ENCODE data around the gene PHAF1. TPM values are rescaled to one million over a fixed set of nuclear protein-coding genes. Genes with fewer than 3 reads are reported as not detected.
A peak's percentile ranks its signal among the peaks of the same experiment; 100 is the strongest.

The PHAF1 gene
- total and polyA plus RNA-seq, 12 donors, result 7.1 to 12.7 (median 11.5) TPM

GRCh38 chr16:67104845-67105244 lies 4.9 kb upstream of the PHAF1 start:
- DNase-seq, result no peak
- no peaks in the 10 kb centered on the region for H3K27me3 ChIP-seq
- peaks cover 0 to 18% (median 5%) of the 10 kb centered on the region in 9 donors for H3K36me3 ChIP-seq
- 88 to 91% methylated on average over 6 of the region's 6 CpGs for WGBS, 2 donors
- no peak for TF ChIP-seq CTCF (IDR thresholded peaks at IDR 0.05)
- no peak overlapping the region for H3K4me3 ChIP-seq
- intact Hi-C loops (cut with DNase I), result loop anchor here in 2 of 10 donors (5.0 kb wide), 2 partner anchors 73 to 128 kb away; no protein-coding TSS in a partner anchor
- no peaks in the 10 kb centered on the region for H3K9me3 ChIP-seq
- H3K4me1 ChIP-seq, result peaks cover 0 to 33% (median 12%) of the 10 kb centered on the region in 9 donors
- H3K27ac ChIP-seq, result peak overlapping the region in 1 of 10 donors; percentile 65
- no peak for ATAC-seq

GRCh38 chr16:67105246-67105645 lies 4.5 kb upstream of the PHAF1 start:
- ATAC-seq, result no peak
- 71 to 72% methylated on average over 2 of the region's 2 CpGs for WGBS, 2 donors
- intact Hi-C loops (cut with DNase I), result loop anchor here in 2 of 10 donors (5.0 kb wide), 2 partner anchors 73 to 128 kb away; no protein-coding TSS in a partner anchor

GRCh38 chr16:67105881-67106280 lies 3.9 kb upstream of the PHAF1 start:
- intact Hi-C loops (cut with DNase I), result loop anchor here in 2 of 10 donors (2.0 to 5.0 kb wide), 3 partner anchors 49 to 129 kb away; no protein-coding TSS in a partner anchor
- 35 to 40% methylated on average over 5 of the region's 5 CpGs for WGBS, 2 donors
- H3K27ac ChIP-seq, result peak overlapping the region in 1 of 10 donors; percentile 65
- H3K27me3 ChIP-seq, result no peaks in the 10 kb centered on the region
- no peak for DNase-seq
- H3K9me3 ChIP-seq, result no peaks in the 10 kb centered on the region
- H3K4me3 ChIP-seq, result no peak overlapping the region
- no peak for ATAC-seq
- H3K36me3 ChIP-seq, result peaks cover 0 to 8% (median 0%) of the 10 kb centered on the region in 9 donors
- no peak for TF ChIP-seq CTCF (IDR thresholded peaks at IDR 0.05)
- peaks cover 5 to 40% (median 17%) of the 10 kb centered on the region in 9 donors for H3K4me1 ChIP-seq

More at GRCh38 chr16:67105246-67105645, 4.5 kb upstream of the PHAF1 start:
- Histone ChIP-seq H3K4me1 (peaks cover 0 to 34% (median 12%) of the 10 kb centered on the region in 9 donors), H3K36me3 (peaks cover 0 to 14% (median 1%) of the 10 kb centered on the region in 9 donors), H3K27ac (peak overlapping the region in 1 of 10 donors; percentile 65), H3K4me3 (no peak overlapping the region), H3K9me3 (no peaks in the 10 kb centered on the region), H3K27me3 (no peaks in the 10 kb centered on the region)
- TF ChIP-seq CTCF (IDR thresholded peaks at IDR 0.05), result no peak
- DNase-seq, result no peak

- TF ChIP-seq CTCF (IDR thresholded peaks at IDR 0.05), result no peak
- no peaks in the 10 kb centered on the region for H3K9me3 ChIP-seq
- DNase-seq (no peak), ATAC-seq (no peak)
- H3K36me3 ChIP-seq, result peaks cover 0 to 13% (median 0%) of the 10 kb centered on the region in 9 donors
- intact Hi-C loops (cut with DNase I), result loop anchor here in 3 of 10 donors (2.0 to 5.0 kb wide), 3 partner anchors 76 to 131 kb away; partner anchors contain the start of gene CBFB (in 1 of the 3)
- no peaks in the 10 kb centered on the region for H3K27me3 ChIP-seq
- H3K4me1 ChIP-seq, result peaks cover 7 to 58% (median 25%) of the 10 kb centered on the region in 9 donors
- no peak overlapping the region for H3K27ac ChIP-seq
- peak overlapping the region in 1 of 10 donors; percentile 99 for H3K4me3 ChIP-seq
- WGBS, 2 donors, result 97 to 99% methylated on average over 6 of the region's 6 CpGs
Measured at GRCh38 chr16:67108489-67108888, 1.3 kb upstream of the PHAF1 start.
